Activated gamma-delta T cell treated with Interleukin-2 at 50 U/mL for 16 hours (primary cell): ENCODE results near the gene ESYT2.
"Not testable (repeated sequence)": the region's sequence is repeated elsewhere in the genome, so short reads cannot be mapped to it uniquely, and the experiment has no call there.

Experiments used
- DNase-seq: peaks from one replicate; pipeline ENCODE4 v3.0.0-alpha.2; 2020

Gene ESYT2

GRCh38 chr7:158856883-158857668 is 27.8 kb upstream of the ESYT2 start:
- DNase-seq = no peak

- no peak for DNase-seq
Measured at GRCh38 chr7:158854681-158855081, 25.4 kb upstream of the ESYT2 start.

DNA sequence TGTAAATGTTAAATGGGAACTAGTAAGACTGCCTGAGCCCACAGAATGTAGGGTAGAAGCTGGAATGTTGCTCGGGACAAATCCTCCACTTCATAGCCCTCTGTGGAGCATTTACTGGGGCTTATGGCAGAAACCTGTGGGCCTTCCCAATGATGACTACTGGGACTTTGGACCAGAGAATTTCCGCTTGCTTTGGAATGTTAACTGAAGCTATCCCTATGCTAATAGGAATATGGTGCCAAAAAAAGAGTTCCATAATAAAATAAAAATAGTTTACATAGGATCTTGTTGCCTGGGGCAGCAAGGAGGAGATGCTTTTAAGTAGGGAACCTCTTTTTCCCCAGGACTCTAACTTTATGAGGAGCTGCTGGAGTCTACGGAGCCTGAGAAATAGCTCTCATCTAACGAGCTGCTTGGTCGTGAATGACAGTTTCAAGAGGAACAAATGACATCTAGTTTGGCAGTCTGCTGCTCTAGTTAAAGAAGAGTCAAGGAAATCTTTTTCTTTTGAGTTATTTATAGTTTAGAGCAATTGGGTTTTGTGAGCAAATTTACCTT is 21.3 kb upstream of the ESYT2 start:
- no peak for DNase-seq

- DNase-seq = no peak
Measured at GRCh38 chr7:158849768-158850544, 20.6 kb upstream of the ESYT2 start.

DNA sequence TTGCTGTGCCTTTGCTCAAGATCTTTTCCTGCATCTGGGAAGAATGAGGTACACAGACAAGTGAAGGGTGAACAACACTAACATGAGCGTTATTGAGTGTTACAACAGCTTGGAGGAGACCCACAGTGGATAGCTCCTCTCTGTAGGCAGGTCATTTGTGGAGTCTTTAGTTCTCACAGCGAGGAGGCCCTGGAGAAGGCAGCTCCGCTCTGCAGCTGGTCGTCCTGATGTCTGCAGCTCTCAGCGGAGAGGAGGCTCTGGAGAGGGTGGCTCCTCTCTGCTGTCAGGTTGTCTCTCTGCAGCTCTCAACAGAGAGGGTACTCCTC is 20.1 kb upstream of the ESYT2 start:
- DNase-seq = no peak

DNA sequence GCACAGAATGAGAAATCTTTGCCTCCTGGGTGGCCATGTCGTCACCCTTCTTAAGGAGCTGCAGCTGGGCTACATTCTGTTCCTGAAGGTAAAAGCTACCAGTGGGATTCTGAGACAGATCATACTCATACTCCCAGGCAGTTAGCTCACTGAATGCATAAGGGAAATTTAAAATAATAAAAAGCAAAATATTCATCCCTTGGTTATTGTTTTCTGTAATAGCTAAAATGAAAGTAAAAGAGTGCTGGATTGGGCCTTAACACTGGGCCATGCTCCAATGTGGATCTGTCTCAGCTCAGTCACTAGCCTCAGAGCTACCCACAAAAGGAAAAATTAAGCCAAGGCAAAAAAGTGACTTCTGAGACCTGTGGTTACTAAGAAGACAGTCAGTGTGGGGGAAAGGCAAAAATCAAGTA is 18.1 kb upstream of the ESYT2 start:
- no peak for DNase-seq

GRCh38 chr7:158846304-158846703 is 17.0 kb upstream of the ESYT2 start:
- no peak for DNase-seq

GRCh38 chr7:158843771-158844170 is 14.5 kb upstream of the ESYT2 start:
- no peak for DNase-seq

DNA sequence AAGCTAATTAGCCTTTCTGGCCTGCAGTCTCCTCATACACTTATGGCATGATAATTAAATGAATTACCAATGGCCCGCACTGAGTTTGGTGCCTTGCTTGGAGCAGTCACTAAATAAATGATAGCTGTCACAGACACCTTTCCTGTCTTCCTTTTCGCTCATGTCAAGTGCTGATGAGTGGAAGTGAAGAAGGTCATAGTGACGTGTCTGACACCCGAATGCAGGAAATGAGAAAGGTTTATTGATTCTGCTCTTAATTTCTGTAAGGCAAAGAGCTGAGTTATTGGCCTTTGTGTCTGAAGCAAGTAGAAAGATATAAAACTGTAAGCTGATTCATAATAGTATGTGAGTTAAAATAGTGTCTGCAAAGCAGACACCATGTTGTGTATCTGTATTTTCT is 13.2 kb upstream of the ESYT2 start:
- no peak for DNase-seq

DNA sequence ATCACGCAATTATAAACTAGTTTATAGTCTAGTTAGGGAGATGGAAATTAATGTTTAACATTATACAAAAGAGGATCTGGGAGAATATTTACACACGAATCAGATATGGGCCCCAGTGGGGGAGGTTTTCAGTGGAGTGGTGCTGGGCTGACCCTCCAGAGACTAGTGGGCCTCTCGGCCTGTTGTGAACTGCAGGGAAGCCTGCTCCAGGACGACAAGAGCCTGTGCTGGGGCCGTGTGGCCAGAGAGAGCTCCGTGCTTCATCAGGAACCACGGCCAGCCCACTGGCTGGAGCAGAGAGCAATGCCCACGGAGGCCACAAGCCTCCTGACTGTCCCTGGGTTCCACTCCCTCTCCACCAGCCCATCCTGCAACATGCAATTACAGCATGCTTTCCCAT is 11.3 kb upstream of the ESYT2 start:
- DNase-seq = no peak

DNA sequence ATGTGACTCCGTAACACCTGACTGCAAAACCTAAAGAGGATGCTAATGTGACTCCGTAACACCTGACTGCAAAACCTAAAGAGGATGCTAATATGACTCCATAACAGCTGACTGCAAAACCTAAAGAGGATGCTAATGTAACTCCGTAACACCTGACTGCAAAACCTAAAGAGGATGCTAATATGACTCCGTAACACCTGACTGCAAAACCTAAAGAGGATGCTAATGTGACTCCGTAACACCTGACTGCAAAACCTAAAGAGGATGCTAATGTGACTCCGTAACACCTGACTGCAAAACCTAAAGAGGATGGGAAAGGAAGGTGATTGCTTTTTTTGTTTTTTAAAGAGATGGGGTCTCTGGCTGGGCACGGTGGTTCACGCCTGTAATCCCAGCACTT is 9.9 kb upstream of the ESYT2 start:
- not testable (repeated sequence) for DNase-seq

GRCh38 chr7:158837790-158838637 is 8.7 kb upstream of the ESYT2 start:
- DNase-seq = no peak

DNA sequence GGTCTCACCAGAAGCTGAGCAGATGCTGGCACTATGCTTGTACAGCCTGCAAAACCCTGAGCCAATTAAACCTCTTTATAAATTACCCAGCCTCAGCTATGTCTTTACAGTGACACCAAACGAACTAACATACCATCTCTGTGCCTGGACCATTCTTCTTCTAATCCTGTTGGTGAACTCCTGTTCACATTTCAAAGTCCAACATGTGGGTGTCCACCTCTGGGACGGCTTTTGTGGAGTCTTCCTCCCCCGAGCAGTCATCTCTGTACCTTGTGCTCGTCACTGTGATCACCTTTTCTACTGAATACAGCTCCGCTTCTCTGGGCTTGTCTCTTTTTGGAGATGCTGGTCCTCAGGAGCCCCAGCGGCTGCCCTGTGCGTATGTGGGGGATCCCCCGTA is 7.4 kb upstream of the ESYT2 start:
- DNase-seq = no peak

GRCh38 chr7:158834878-158835784 is 5.8 kb upstream of the ESYT2 start:
- DNase-seq = no peak

DNA sequence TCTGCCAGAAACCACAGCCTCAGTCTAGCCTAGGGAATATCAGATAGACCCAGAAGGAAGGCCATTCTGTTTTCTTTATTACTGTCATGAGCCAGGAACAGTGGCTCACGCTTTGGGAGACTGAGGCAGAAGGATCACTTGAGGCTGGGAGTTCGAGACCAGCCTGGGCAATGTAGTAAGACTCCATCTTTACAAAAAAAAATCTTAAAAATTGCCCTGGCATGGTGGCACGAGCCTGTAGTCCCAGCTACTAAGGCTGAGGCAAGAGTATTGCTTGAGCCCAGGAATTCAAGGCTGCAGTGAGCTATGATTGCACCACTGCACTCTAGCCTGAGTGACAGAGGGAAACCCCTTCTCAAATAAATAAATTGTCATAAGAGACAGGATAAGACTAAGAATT is 3.7 kb upstream of the ESYT2 start:
- no peak for DNase-seq

GRCh38 chr7:158831738-158832091 is 2.4 kb upstream of the ESYT2 start:
- no peak for DNase-seq

DNA sequence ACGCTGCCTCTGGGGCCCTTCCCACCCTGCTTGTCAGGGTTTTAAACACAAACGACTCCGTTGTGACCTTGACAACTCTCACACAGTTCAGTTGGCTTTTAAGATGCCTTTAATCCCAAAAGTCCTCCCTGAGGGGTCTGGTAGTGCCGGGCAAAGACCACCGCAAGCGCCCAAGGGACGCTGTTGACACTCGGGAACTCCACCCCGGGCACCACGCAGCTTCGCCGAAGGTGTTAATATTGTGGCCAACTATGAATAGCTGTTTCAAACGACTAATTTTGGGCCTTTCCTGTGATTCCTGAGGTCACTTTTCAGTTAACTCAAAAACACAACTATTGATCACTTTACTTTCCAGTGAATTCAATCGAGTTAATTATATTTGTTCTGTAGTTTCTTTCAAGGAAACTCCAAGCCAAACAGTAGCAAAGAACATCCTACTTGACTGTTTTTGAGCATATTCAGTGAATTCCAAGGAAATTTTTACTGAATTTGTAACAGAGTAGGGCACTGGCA is 958 bp upstream of the ESYT2 start:
- no peak for DNase-seq

GRCh38 chr7:158829021-158829341 is 328 bp downstream of the ESYT2 start:
- peak; percentile 65 for DNase-seq

DNA sequence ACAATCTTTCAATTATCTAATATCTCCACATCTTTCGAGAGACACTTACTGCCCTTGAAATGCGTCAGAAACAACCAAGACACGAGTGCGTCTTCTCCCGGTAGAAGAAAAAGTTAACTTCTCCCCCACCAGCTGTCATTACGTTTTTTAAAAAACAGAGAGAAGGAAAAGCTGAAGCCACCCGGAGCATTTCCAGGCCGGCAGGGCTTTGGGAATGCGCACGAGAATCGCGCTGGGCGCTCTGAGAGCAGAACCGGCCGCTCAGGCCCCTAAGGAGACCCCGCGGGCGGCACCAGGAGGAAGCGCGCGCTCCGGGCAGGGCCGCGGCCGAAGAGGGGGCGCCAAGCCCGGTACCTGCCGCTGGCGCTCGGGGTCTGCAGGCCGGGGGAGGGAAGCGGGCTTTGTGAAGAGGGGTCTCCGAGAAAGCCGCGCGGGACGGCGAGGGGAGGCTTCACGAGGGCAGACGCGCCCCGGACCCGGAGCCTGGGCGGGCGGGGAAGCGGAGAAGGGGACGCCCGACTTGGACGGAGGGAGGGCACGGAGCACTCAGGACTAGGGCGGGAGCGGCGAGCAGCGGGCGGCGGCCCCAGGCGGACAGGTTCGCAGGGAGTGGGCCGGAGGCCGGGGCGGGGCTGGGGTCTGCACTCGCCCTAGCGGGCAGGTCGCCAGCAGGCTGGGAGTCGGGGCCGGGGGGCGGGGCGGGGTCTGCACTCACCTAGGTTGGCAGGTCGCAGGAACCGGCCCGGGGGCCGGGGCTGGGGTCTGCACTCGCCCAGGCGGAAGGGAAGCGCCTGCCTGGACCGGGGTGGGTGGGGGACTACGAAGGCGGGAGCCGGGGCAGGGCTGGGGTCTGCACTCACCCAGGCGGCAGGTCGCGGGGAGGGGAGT is 932 bp downstream of the ESYT2 start:
- peak; percentile 8 for DNase-seq

DNA sequence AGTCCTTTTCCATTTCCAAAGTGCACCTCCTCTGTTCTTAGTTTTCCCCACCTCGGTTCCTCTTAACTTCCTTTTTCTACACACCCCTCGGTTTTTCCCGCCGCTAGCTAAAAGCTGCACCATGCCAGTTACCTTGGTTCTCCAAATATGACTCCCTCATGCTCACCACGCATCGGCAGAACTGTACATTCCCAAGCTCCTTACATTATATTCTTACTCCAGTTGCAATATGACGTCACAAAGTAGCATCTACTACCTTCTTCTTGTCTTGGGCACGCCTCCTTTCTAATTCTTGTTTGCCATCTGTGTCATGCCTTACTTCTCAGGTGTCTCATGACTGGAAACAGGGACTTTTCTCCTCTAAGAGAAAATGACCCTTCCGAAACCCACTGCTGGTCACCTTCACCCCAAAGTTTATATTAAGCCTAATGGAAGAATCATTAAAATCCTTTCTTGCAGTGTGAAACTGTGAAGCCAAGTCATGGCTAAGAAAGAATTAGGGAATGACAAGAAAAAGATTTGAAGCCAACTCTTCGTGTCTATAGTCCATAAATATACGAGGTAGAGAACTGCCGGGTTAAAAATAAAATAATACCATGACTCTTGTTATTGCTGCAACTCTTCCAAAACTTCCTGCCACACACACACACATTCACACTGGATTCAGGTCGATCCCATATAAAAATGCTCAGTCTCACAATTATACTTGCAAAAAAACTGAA is 1.7 kb downstream of the ESYT2 start:
- DNase-seq = no peak
